Body of pancreas (tissue), 4 donors: ENCODE measurements around the gene NPR3. TPM values are rescaled to one million over a fixed set of nuclear protein-coding genes. Genes with fewer than 3 reads are reported as not detected.

ENCODE experiments used
- ATAC-seq: fragments of 150-250 bp; one replicate; pipeline ENCODE4 v1.9.1; 2016
- DNase-seq, 4 donors: peaks; one replicate each; pipeline ENCODE4 v3.0.0-alpha.2; 2019
- H3K27ac ChIP-seq, 4 donors: fragments of 200-600 bp; sonication (generic); 1 replicate in 3 of 4; 2 replicates in 1 of 4; pipeline versions ENCODE4 v1.5.1 to v1.6.1; 2016 to 2019; ENCODE audit warnings: mild to moderate bottlenecking in 1 of 4, mixed read lengths in 1 of 4, moderate library complexity in 1 of 4
- H3K27me3 ChIP-seq, 2 donors: fragments of 200-600 bp; sonication (generic); one replicate each; pipeline ENCODE4 v1.6.0; 2016; ENCODE audit warnings: mild to moderate bottlenecking in 1 of 2
- H3K36me3 ChIP-seq, 2 donors: fragments of 200-600 bp; sonication (generic); replicated peaks in 1 of 2; 2 replicates each; pipeline ENCODE4 v1.5.1; 2016; ENCODE audit warnings: low read depth in 2 of 2; ENCODE audit not compliant: insufficient read depth in 1 of 2
- H3K4me1 ChIP-seq: fragments of 200-600 bp; sonication (generic); one replicate; pipeline ENCODE4 v1.6.0; 2016
- H3K4me3 ChIP-seq, 2 donors: fragments of 200-600 bp; sonication (generic); 1 replicate in 1 of 2; 2 replicates in 1 of 2; pipeline ENCODE4 v1.5.1; 2016 to 2019
- H3K9me3 ChIP-seq, 3 donors: fragments of 200-600 bp; sonication (generic); 1 replicate in 2 of 3; 2 replicates in 1 of 3; pipeline ENCODE4 v1.5.1; 2016
- CTCF ChIP-seq, 7 experiments: fragments of 450-650 bp in 4 of 7; fragments of 200-600 bp in 3 of 7; sonication (generic) in 3 of 7; IDR thresholded peaks; one replicate each; pipeline ENCODE4 v1.5.1; 2016 to 2019; ENCODE audit warnings: antibody characterized with exemption in 7 of 7
- POLR2A ChIP-seq, 3 donors: fragments of 450-650 bp; IDR thresholded peaks; one replicate each; pipeline ENCODE4 v1.6.1; 2016; ENCODE audit warnings: antibody characterized with exemption in 3 of 3, mild to moderate bottlenecking in 2 of 3
- WGBS, 2 donors: methylation state at CpG; one replicate each; pipeline ENCODE4 v1.1.5; 2017; 5-methylcytosine and 5-hydroxymethylcytosine counted together
- intact Hi-C: fragments of 100-400 bp; cut with DNase I; formaldehyde crosslinking; loops from one replicate; pipeline ENCODE4 v1.15.1; 2023
- total RNA-seq, 2 donors: library from RNA; depleted of rRNA; stranded (reverse); fragments of >200 nt; gene quantifications; one replicate each; pipeline ENCODE4 v1.1.0, GENCODE V29; 2016

NPR3 gene
- total RNA-seq, 2 donors from 2014 or later = 2.6 to 4.7 TPM

- DNase-seq (no peak), ATAC-seq (no peak)
- H3K27me3 ChIP-seq = no peaks in the 10 kb centered on the region
- no peak for TF ChIP-seq POLR2A (IDR thresholded peaks at IDR 0.05)
- TF ChIP-seq CTCF (IDR thresholded peaks at IDR 0.05) = no peak
- no peak overlapping the region for H3K27ac ChIP-seq
- no peaks in the 10 kb centered on the region for H3K9me3 ChIP-seq
- H3K4me1 ChIP-seq = no peaks in the 10 kb centered on the region
- WGBS, 2 donors = 61 to 73% methylated on average over 4 of the region's 4 CpGs
- H3K4me3 ChIP-seq = no peak overlapping the region
- intact Hi-C loops = no loop called here
- H3K36me3 ChIP-seq = no peaks in the 10 kb centered on the region
Observed at GRCh38 chr5:32752411-32752810, 41.3 kb downstream of the NPR3 start.

GRCh38 chr5:32753051-32753450 is 41.9 kb downstream of the NPR3 start:
- intact Hi-C loops = no loop called here
- no peak for TF ChIP-seq CTCF (IDR thresholded peaks at IDR 0.05)
- TF ChIP-seq POLR2A (IDR thresholded peaks at IDR 0.05) = no peak
- 60 to 61% methylated on average over 2 of the region's 2 CpGs for WGBS, 2 donors

DNA sequence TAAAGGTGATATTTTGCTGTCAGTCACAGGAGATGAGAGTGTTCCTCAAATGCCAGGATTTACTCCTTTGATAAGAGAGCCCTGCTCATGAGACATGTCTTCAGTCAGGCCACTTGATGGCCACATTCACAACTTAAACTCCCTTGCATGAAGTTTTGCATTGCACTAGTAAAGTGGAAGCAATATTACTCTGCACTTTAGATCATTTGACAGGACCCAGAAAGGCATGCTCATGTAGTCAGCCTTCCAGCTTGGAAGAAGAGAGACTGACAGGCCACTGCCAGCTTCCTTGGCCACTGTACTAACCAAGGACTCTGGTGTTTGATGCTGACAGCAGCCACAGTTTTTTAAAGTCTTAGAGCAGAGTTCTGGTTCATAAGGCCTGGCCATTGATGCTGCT is 42.6 kb downstream of the NPR3 start:
- no peak for ATAC-seq
- intact Hi-C loops = no loop called here
- no peak for TF ChIP-seq CTCF (IDR thresholded peaks at IDR 0.05)
- TF ChIP-seq POLR2A (IDR thresholded peaks at IDR 0.05) = no peak
- Histone ChIP-seq H3K27ac (no peak overlapping the region), H3K4me1 (no peaks in the 10 kb centered on the region), H3K9me3 (no peaks in the 10 kb centered on the region), H3K4me3 (no peak overlapping the region), H3K27me3 (no peaks in the 10 kb centered on the region), H3K36me3 (no peaks in the 10 kb centered on the region)
- no peak for DNase-seq

More at GRCh38 chr5:32753051-32753450, 41.9 kb downstream of the NPR3 start:
- H3K4me3 ChIP-seq = no peak overlapping the region
- no peak overlapping the region for H3K27ac ChIP-seq
- DNase-seq (no peak), ATAC-seq (no peak)
- no peaks in the 10 kb centered on the region for H3K36me3 ChIP-seq
- no peaks in the 10 kb centered on the region for H3K9me3 ChIP-seq
- H3K4me1 ChIP-seq = no peaks in the 10 kb centered on the region
- H3K27me3 ChIP-seq = no peaks in the 10 kb centered on the region

- H3K9me3 ChIP-seq = no peaks in the 10 kb centered on the region
- ATAC-seq = no peak
Observed at GRCh38 chr5:32754284-32754683, 43.2 kb downstream of the NPR3 start.

More at GRCh38 chr5:32754284-32754683, 43.2 kb downstream of the NPR3 start:
- TF ChIP-seq POLR2A (IDR thresholded peaks at IDR 0.05) (no peak), CTCF (IDR thresholded peaks at IDR 0.05) (no peak)
- intact Hi-C loops = no loop called here
- H3K4me3 ChIP-seq = no peak overlapping the region
- no peak for DNase-seq
- H3K27me3 ChIP-seq = no peaks in the 10 kb centered on the region
- H3K27ac ChIP-seq = no peak overlapping the region
- no peaks in the 10 kb centered on the region for H3K4me1 ChIP-seq
- H3K36me3 ChIP-seq = no peaks in the 10 kb centered on the region
- WGBS, 2 donors = 40 to 45% methylated on average over 1 of the region's 1 CpG
